Calu3 (cell line): ENCODE data around the gene RBP7. TPM values are rescaled to one million over a fixed set of nuclear protein-coding genes. Genes with fewer than 3 reads are reported as not detected.

Source experiments
- BruUV-seq: library from RNA; stranded (reverse); fragments of 400-500 nt; replicated peaks from 2 replicates; lab custom pipeline; 2021; lab: Mats Ljungman, UMichigan
- CTCF ChIA-PET: fragments of 300-600 bp; sonication (Branson Sonifier 250); formaldehyde crosslinking; loops from one replicate; lab custom pipeline; 2022; ENCODE audit warnings: antibody characterized with exemption; lab: Charles Lee
- DNase-seq: peaks from one replicate; pipeline ENCODE4 v3.0.0; 2022
- H3K27ac Mint-ChIP-seq: one replicate; pipeline ENCODE4 v1.8.0; 2022; ENCODE audit warnings: mixed read lengths; ENCODE audit not compliant: unreplicated experiment
- H3K27me3 Mint-ChIP-seq: one replicate; pipeline ENCODE4 v1.8.0; 2022; ENCODE audit warnings: mixed read lengths; ENCODE audit not compliant: unreplicated experiment
- H3K36me3 Mint-ChIP-seq: one replicate; pipeline ENCODE4 v1.8.0; 2022; ENCODE audit warnings: mild to moderate bottlenecking, moderate library complexity, mixed read lengths; ENCODE audit not compliant: insufficient read depth, unreplicated experiment
- H3K4me1 Mint-ChIP-seq: one replicate; pipeline ENCODE4 v1.8.0; 2022; ENCODE audit warnings: mild to moderate bottlenecking, low read depth, mixed read lengths; ENCODE audit not compliant: unreplicated experiment
- H3K4me3 Mint-ChIP-seq: one replicate; pipeline ENCODE4 v1.8.0; 2022; ENCODE audit warnings: mild to moderate bottlenecking, low read depth, moderate library complexity, mixed read lengths; ENCODE audit not compliant: unreplicated experiment
- H3K9me3 Mint-ChIP-seq: one replicate; pipeline ENCODE4 v1.8.0; 2022; ENCODE audit warnings: low read depth, mixed read lengths; ENCODE audit not compliant: unreplicated experiment
- CTCF ChIP-seq: fragments of 200-600 bp; IDR thresholded peaks from one replicate; pipeline ENCODE4 v1.8.0; 2022; ENCODE audit warnings: antibody characterized with exemption; ENCODE audit not compliant: unreplicated experiment
- intact Hi-C: fragments of 100-400 bp; cut with micrococcal nuclease; formaldehyde crosslinking; loops from one replicate; pipeline ENCODE4 v1.10.0; 2022; ENCODE audit not compliant: unreplicated experiment
- microRNA-seq: library from miRNA; unstranded; fragments of <30 nt; microRNA quantifications from one replicate; pipeline ENCODE4 v1.2.0, GENCODE V29; 2022
- total RNA-seq: library from RNA; stranded (reverse); gene quantifications from 2 replicates; pipeline ENCODE4 v1.2.3, GENCODE V29; 2022

The RBP7 gene
- total RNA-seq, 1 experiment from 2014 or later: 0.83 TPM

DNA sequence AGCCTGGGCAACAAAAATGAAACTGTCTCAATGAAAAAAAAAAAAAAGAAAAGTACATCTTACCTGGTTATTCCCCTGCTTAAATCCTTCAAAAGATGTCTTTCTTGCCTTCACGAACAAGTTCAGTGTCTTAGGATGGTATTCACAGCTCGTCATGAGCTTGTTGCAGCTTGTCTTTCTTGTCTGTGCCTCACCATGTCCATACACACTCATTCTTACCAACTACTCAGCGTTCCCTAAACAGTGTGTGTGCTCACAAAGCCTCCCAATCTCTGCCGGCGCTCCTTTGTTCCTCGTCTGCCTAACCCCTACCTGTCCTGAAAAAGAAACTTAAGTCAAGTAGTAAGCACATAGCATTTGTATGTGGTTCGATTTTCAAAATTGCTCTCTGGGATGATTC is 66.8 kb downstream of the RBP7 start:
- H3K9me3 Mint-ChIP-seq: no peaks in the 10 kb centered on the region
- no peak overlapping the region for H3K27ac Mint-ChIP-seq
- TF ChIP-seq CTCF: no peak
- H3K27me3 Mint-ChIP-seq: no peaks in the 10 kb centered on the region
- no peak for DNase-seq
- CTCF ChIA-PET: interaction anchor here (0.7 kb wide), 1 partner anchor 431 kb away, joined by 3 read pairs; no protein-coding TSS in a partner anchor
- H3K4me3 Mint-ChIP-seq: no peak overlapping the region
- no peaks in the 10 kb centered on the region for H3K4me1 Mint-ChIP-seq
- H3K36me3 Mint-ChIP-seq: peaks cover 5% of the 10 kb centered on the region
- intact Hi-C loops: no loop called here
- BruUV-seq: no TSS peak

DNA sequence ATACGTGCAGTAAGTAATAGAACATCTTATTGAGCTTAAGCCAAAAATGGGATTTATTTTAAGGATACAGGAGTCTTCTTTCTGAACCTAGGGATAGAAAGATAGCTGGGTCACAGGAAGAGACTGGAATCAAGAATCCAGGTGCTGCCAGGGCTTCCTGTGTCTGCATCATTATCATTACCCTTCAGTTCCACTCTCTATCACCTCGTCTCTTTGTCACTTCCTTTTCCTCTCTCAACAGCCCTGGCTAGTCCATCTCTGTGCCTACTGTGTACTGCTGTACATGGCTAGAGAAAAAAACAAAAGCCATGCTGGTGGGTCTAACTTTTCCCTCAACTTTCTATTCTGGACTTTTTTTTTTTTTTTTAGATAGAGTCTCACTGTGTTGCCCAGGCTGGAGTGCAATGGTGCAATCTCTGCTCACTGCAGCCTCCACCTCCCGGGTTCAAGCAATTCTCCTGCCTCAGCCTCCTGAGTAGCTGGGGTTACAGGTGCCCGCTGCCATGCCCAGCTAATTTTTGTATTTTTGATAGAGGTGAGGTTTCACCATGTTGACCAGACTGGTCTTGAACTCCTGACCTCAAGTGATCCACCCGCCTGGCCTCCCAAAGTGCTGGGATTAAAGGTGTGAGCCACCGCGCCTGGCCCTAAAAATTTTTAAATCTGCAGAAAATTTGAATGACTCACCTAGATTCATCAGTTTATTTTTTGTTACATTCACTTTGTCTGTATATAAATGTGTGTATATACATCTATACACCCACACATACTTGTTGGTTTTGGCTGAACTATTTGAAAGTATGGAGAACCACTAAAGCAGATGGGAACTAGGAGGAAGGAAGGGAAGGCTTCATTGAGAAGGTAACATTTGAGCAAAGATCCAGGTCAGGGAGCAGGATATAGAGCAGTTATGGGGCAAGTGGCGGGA is 67.7 kb downstream of the RBP7 start:
- Mint-ChIP-seq H3K4me3 (no peak overlapping the region), H3K36me3 (peaks cover 5% of the 10 kb centered on the region), H3K9me3 (no peaks in the 10 kb centered on the region), H3K27me3 (no peaks in the 10 kb centered on the region), H3K27ac (no peak overlapping the region), H3K4me1 (no peaks in the 10 kb centered on the region)
- BruUV-seq: no TSS peak
- no peak for TF ChIP-seq CTCF
- CTCF ChIA-PET: interaction anchor here (0.7 kb wide), 2 partner anchors 82 to 430 kb away, joined by 3 read pairs; no protein-coding TSS in a partner anchor
- intact Hi-C loops: no loop called here
- DNase-seq: no peak

DNA sequence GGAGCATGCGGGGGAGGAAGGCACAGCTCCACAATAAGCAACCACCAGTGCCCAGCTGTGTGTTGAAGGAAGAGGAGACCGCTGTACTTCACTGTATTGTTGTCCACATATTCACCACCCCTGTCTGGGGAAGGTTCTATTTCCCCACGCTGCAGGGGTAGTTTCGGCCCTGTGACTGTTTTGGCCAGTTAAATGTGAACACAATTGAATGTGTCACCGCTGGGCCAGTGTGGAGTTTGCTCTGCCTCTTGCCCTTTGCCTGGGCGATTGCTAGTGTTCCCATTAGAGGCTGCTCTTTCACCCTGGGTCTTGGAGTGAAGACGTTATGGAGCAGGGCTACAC is 68.3 kb downstream of the RBP7 start:
- no peak for DNase-seq
- no peak overlapping the region for H3K27ac Mint-ChIP-seq
- no peaks in the 10 kb centered on the region for H3K9me3 Mint-ChIP-seq
- no peaks in the 10 kb centered on the region for H3K27me3 Mint-ChIP-seq
- peaks cover 5% of the 10 kb centered on the region for H3K36me3 Mint-ChIP-seq
- H3K4me3 Mint-ChIP-seq: no peak overlapping the region
- no TSS peak for BruUV-seq
- intact Hi-C loops: no loop called here
- no peak for TF ChIP-seq CTCF
- no peaks in the 10 kb centered on the region for H3K4me1 Mint-ChIP-seq
- CTCF ChIA-PET: no interaction called here

Small RNAs within 50 kb of the gene (microRNA-seq; reads per million reads assigned to microRNA genes)
- 3.2 reads per million for gene MIR5697

Other genes with a start within 250 kb of the RBP7 start
- gene CLSTN1, start 173.3 kb upstream of the RBP7 start, total RNA-seq: 93.2 and 99.3 TPM in 2 replicates
- gene CTNNBIP1, start 87.0 kb upstream of the RBP7 start, total RNA-seq: 11.8 and 18.1 TPM in 2 replicates
- 19.8 and 22.6 TPM in 2 replicates for gene LZIC, start 53.8 kb upstream of the RBP7 start, total RNA-seq
- gene NMNAT1, start 53.8 kb upstream of the RBP7 start, total RNA-seq: 5.3 and 5.7 TPM in 2 replicates
- gene UBE4B, start 35.7 kb downstream of the RBP7 start, total RNA-seq: 26.1 and 28.1 TPM in 2 replicates
- gene KIF1B, start 213.3 kb downstream of the RBP7 start, total RNA-seq: 17.1 and 17.8 TPM in 2 replicates